Adrenal gland (tissue), 12 donors: Measurements from ENCODE around the gene AFMID. TPM values are rescaled to one million over a fixed set of nuclear protein-coding genes. Genes with fewer than 3 reads are reported as not detected.

Experiments
- DNase-seq, 7 donors: peaks; one replicate each; pipeline ENCODE4 v3.0.0-alpha.2; 2019 to 2020
- H3K27ac ChIP-seq, 5 donors: fragments of 200-600 bp; sonication (generic) in 4 of 5; 1 replicate in 3 of 5; 2 replicates in 2 of 5; pipeline versions ENCODE4 v1.5.1 to v1.8.0; 2016 to 2020; ENCODE audit warnings: mild to moderate bottlenecking in 1 of 5
- H3K27me3 ChIP-seq: fragments of 200-600 bp; 2 replicates; pipeline ENCODE4 v1.8.0; 2021
- H3K36me3 ChIP-seq, 2 donors: fragments of 200-600 bp; replicated peaks in 1 of 2; 1 replicate in 1 of 2; 2 replicates in 1 of 2; pipeline versions ENCODE4 v1.5.1 to v1.8.0; 2018 to 2022
- H3K4me1 ChIP-seq, 2 donors: fragments of 200-600 bp; replicated peaks in 1 of 2; 1 replicate in 1 of 2; 2 replicates in 1 of 2; pipeline versions ENCODE4 v1.5.1 to v1.8.0; 2018 to 2021
- H3K4me3 ChIP-seq, 4 donors: fragments of 200-600 bp; sonication (generic) in 3 of 4; one replicate each; pipeline ENCODE4 v1.5.1; 2016 to 2018
- H3K9me3 ChIP-seq, 3 donors: fragments of 200-600 bp; sonication (generic) in 1 of 3; replicated peaks in 1 of 3; 1 replicate in 2 of 3; 2 replicates in 1 of 3; pipeline versions ENCODE4 v1.5.1 to v1.8.0; 2016 to 2021
- POLR2A ChIP-seq, 2 donors: fragments of 450-650 bp; IDR thresholded peaks; one replicate each; pipeline ENCODE4 v1.6.1; 2017; ENCODE audit warnings: antibody characterized with exemption in 2 of 2, mild to moderate bottlenecking in 2 of 2, moderate library complexity in 1 of 2
- WGBS, 4 donors: extraction: QIAGEN DNeasy Blood & Tissue Kit in 2 of 4; methylation state at CpG; one replicate each; pipeline versions ENCODE4 v1.1.5 to v1.1.7; 2013 to 2017; 5-methylcytosine and 5-hydroxymethylcytosine counted together
- intact Hi-C, 2 donors: fragments of 100-400 bp; cut with DNase I; formaldehyde crosslinking; loops; one replicate each; pipeline versions ENCODE4 v1.14.1 to v1.15.0; 2022 to 2023
- polyA plus RNA-seq, 3 donors: library from polyadenylated mRNA; stranded (reverse); fragments of 200-250 nt in 2 of 3; fragments of 350-450 nt in 1 of 3; fragmentation: Illumina TruSeq in 1 of 3; extraction: RNeasy Lipid Tissue Mini Kit (QIAGEN cat#74804) in 1 of 3; gene quantifications; one replicate each; pipeline ENCODE4 v1.2.3, GENCODE V29; 2013 to 2014
- total RNA-seq, 9 donors: library from RNA; depleted of rRNA in 4 of 9; stranded (reverse); fragments of >200 nt in 4 of 9; fragments of 120-200 nt in 1 of 9; fragmentation: NEBNext Ultra II Directional in 1 of 9; extraction: Animal tissue kit (Norgen Biotek cat#: 25700) in 1 of 9; gene quantifications; one replicate each; pipeline versions ENCODE4 v1.1.0 to v1.2.4, GENCODE V29; 2013 to 2023
- TF ChIP-seq, protein P1 (sequence below), 6 experiments: fragments of 450-650 bp in 4 of 6; fragments of 200-600 bp in 2 of 6; sonication (generic) in 1 of 6; IDR thresholded peaks; 1 replicate in 5 of 6; 2 replicates in 1 of 6; pipeline versions ENCODE4 v1.5.1 to v1.8.0; 2016 to 2021; ENCODE audit warnings: antibody characterized with exemption in 6 of 6, mild to moderate bottlenecking in 2 of 6, moderate library complexity in 1 of 6
- donor health status: healthy with polysubstance abuse.
- donor health status: Bipolar disorder and iron deficiency.
- donor health status: DM: yes; HTN: yes; CAD: no.
- donor health status: DM: no; HTN: no; CAD: no.
- donor health status: DM: no; HTN: no; CAD: no.
- donor health status: DM: yes; HTN: yes; CAD: no.

AFMID gene
- total and polyA plus RNA-seq, 12 donors: 4.5 to 32.9 (median 16.9) TPM

DNA sequence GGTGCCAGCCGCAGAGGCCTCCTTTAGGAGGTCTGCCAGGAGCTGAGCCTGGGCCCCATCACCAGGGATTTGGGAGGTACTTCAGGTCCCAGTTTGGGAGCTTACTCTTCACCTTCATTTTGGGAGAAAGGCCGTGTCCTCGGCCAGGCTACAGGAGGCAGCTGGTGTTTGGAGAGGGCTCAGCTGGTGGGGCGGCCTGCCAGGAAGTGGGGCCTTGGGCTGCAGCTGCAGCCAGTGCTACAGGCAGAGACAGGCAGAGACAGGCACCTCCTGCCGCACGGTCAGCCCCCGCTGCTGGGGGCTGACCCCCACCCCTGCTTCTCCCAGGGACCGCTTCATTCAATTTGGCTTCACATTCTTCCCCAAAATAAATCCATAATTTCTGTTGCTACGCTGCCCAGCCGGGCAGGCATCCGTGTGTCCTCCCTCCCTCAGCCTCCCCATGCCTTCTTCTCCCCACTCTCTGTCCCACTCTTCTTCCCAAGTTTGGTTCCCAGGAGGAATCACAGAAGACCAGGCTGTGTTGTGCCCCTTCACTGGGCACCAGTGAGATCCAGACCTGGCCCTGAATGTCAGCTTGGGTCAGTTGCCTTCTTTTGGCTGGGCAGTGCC lies 50.3 kb downstream of the AFMID start:
- intact Hi-C loops: no loop called here
- TF ChIP-seq, protein P1, sequence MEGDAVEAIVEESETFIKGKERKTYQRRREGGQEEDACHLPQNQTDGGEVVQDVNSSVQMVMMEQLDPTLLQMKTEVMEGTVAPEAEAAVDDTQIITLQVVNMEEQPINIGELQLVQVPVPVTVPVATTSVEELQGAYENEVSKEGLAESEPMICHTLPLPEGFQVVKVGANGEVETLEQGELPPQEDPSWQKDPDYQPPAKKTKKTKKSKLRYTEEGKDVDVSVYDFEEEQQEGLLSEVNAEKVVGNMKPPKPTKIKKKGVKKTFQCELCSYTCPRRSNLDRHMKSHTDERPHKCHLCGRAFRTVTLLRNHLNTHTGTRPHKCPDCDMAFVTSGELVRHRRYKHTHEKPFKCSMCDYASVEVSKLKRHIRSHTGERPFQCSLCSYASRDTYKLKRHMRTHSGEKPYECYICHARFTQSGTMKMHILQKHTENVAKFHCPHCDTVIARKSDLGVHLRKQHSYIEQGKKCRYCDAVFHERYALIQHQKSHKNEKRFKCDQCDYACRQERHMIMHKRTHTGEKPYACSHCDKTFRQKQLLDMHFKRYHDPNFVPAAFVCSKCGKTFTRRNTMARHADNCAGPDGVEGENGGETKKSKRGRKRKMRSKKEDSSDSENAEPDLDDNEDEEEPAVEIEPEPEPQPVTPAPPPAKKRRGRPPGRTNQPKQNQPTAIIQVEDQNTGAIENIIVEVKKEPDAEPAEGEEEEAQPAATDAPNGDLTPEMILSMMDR (IDR thresholded peaks at IDR 0.05): no peak
- no peak for TF ChIP-seq POLR2A (IDR thresholded peaks at IDR 0.05)
- Histone ChIP-seq H3K27me3 (peaks cover 6% of the 10 kb centered on the region), H3K9me3 (no peaks in the 10 kb centered on the region), H3K27ac (no peak overlapping the region), H3K36me3 (no peaks in the 10 kb centered on the region), H3K4me3 (no peak overlapping the region), H3K4me1 (no peaks in the 10 kb centered on the region)
- peak in 4 of 7 donors; percentile 60 to 78 (median 62) for DNase-seq
- 52 to 69% (median 55%) methylated on average over 9 to 11 of the region's 11 CpGs for WGBS, 4 donors

DNA sequence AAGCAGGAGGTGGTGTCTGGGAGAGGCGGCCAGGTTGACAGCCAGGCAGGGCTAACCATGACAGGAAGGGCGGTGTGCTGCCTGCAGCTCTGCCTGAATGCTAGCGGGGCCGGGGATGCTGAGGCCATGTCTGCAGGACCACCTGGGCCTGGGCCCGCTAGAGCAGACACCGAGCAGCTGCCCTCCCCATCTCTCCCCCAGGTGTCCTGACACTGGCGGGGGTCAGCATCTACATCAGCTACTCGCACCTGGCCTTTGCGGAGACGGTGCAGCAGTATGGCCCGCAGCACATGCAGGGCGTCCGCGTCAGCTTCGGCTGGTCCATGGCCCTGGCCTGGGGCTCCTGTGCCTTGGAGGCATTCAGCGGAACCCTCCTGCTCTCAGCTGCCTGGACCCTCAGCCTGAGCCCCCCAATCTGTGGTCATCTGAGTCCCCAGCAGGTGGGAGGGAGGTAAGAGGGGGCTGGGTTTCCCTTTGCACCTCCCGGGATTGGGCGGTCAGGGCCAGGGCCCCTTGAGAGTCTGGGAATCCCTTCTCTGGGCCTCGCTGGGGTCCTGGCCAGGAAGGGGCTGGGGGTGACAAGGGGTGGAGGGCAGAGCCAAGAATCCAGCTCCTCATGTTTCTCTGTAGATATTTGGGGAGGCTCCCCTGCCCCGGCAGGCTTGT lies 51.8 kb downstream of the AFMID start:
- H3K4me1 ChIP-seq: no peaks in the 10 kb centered on the region
- 81 to 94% (median 85%) methylated on average over 5 to 20 of the region's 20 CpGs for WGBS, 4 donors
- no peak overlapping the region for H3K27ac ChIP-seq
- no peak for DNase-seq
- no peaks in the 10 kb centered on the region for H3K27me3 ChIP-seq
- TF ChIP-seq POLR2A (IDR thresholded peaks at IDR 0.05): no peak
- TF ChIP-seq, protein P1 (IDR thresholded peaks at IDR 0.05): no peak
- H3K9me3 ChIP-seq: no peaks in the 10 kb centered on the region
- H3K4me3 ChIP-seq: no peak overlapping the region
- intact Hi-C loops: no loop called here
- no peaks in the 10 kb centered on the region for H3K36me3 ChIP-seq

DNA sequence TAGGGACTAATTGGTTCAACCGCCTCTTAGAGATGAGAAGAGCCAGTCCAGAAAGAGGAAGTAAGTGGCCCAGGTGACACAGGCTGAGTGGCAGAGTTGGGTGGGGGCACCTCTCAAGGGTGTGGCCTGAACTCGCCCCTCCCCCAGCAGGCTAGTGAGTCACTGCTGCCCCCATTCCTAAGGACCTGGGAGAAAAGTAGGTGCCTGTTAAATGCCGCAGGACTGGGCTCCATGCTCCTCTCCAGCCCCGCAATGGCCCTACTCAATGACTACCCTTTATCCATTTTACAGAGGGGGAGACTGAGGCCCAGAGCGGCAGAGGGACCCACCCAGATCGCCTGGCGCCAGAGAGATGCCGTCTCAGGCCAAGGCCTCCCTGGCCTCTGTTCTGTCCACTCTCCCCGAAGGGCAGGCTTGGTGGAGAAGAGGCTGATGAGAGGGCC lies 52.3 kb downstream of the AFMID start:
- no peaks in the 10 kb centered on the region for H3K4me1 ChIP-seq
- no peak overlapping the region for H3K27ac ChIP-seq
- no peaks in the 10 kb centered on the region for H3K36me3 ChIP-seq
- H3K4me3 ChIP-seq: no peak overlapping the region
- H3K27me3 ChIP-seq: no peaks in the 10 kb centered on the region
- intact Hi-C loops: no loop called here
- TF ChIP-seq, protein P1 (IDR thresholded peaks at IDR 0.05): no peak
- no peak for TF ChIP-seq POLR2A (IDR thresholded peaks at IDR 0.05)
- H3K9me3 ChIP-seq: no peaks in the 10 kb centered on the region
- WGBS, 4 donors: 85 to 90% (median 90%) methylated on average over 2 to 9 of the region's 9 CpGs
- DNase-seq: no peak

DNA sequence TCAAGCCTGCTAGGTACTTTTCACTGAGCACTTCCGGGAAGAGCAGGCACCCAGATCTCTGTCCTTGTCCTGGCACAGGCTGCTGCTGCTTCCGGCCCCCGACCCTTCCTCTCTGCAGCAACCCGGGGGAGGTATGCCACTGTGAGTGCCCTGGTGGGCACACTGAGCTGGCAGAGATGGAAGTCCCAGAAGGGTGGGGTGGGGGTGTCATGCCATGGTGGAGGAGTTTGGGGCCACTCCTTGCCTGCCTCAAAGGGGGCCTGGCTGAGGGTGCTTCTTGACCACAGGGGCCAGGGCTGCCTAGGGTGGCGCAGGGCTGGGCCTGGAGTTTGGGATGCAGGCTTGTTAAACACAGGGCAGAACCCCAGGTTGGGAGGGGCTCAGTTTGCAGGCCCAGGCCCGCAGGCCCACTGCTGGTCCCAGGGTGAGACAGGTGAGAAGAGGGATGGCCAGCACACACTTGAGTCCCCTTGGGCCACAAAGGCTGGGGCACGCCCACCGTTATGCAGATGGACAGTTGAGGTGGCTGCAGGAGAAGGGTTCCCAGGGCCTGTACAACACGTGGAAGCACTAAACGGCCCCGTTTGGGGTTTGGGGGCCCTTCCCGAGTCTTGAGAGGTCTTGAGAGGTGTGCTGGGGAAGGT lies 53.0 kb downstream of the AFMID start:
- 53 to 81% (median 74%) methylated on average over 3 to 12 of the region's 12 CpGs for WGBS, 4 donors
- Histone ChIP-seq H3K36me3 (no peaks in the 10 kb centered on the region), H3K4me1 (no peaks in the 10 kb centered on the region), H3K4me3 (no peak overlapping the region), H3K27me3 (no peaks in the 10 kb centered on the region), H3K9me3 (no peaks in the 10 kb centered on the region), H3K27ac (no peak overlapping the region)
- no peak for DNase-seq
- intact Hi-C loops: no loop called here
- TF ChIP-seq POLR2A (IDR thresholded peaks at IDR 0.05): no peak
- TF ChIP-seq, protein P1 (IDR thresholded peaks at IDR 0.05): no peak
